ENCODE data around the gene ZNF385A.

ZNF385A gene, protein sequence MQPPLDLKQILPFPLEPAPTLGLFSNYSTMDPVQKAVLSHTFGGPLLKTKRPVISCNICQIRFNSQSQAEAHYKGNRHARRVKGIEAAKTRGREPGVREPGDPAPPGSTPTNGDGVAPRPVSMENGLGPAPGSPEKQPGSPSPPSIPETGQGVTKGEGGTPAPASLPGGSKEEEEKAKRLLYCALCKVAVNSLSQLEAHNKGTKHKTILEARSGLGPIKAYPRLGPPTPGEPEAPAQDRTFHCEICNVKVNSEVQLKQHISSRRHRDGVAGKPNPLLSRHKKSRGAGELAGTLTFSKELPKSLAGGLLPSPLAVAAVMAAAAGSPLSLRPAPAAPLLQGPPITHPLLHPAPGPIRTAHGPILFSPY

DNA sequence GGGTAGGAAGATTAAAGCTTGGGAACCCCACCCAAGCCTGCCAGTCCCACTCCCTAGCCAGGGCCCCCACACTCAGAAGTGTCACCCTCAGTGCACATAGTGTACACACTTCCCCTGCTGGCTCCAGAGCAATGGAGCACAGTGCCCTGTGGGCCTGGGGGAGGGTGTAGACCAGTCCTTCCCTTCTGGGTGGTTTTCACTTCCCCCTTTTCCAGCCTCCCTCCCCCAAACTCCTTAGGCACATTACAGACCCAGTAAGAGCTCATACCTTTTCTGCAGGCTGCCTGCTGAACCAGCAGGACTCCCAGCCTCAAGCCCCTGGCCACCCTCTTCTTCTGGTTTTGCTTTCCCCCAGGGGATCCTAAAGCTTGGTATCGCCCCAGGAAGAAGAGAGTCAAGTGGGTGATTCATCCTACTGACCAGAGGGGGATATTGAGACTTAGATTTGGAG lies at the start of gene ZNF385A:
Gene ZNF385A, minus strand, starts transcription at position 143 of the 451 bp plus-strand sequence. CDS start 219 bp downstream, outside the sequence.
- no peak for DNase-seq

GRCh38 chr12:54432815-54433164 lies 48.3 kb upstream of the ZNF385A start:
- no peak for DNase-seq

DNA sequence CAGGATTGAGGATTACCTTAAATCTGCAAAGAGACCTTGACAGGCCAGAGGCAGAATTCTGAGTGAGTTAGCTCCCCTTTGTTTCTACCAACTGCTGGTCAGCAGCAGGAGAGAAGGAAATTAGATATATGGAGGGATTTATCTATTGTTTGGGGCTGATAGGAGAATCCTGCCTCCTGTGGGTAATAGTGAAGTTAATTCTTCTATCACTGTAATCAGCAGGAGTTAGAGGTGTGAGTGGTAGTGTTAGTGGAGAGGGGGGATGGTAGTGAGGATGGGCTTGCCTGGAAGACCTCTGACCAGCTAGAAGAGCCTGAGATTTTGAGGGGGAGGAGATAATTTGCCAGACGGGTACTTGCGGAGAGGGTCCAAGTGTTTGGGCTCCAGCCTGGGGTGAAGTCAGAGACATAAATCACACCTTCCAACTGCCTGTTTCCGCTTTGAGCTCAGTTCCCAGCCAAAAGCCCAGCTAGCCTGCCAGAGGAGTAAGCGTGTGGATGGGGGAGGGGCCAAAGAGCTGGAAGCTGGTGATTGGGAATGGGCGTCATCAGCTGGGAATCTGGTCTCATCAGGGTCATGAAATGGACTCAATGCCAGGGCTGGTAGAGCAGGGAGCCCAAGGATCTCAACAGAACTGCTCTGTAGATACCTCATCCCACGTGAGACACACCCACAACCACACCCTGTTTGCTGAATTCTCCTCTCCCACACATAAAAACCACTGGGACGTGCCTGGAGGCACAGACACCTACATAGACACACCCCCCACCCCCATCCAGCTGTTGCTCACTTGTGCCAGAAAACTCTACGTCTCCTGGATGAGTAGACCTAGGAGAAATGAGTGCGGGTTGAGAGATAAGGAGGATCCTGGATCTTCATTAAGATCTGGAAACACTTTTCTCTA lies 47.6 kb upstream of the ZNF385A start:
- peak; percentile 92 for DNase-seq

GRCh38 chr12:54430471-54431069 lies 46.0 kb upstream of the ZNF385A start:
- DNase-seq = no peak

DNA sequence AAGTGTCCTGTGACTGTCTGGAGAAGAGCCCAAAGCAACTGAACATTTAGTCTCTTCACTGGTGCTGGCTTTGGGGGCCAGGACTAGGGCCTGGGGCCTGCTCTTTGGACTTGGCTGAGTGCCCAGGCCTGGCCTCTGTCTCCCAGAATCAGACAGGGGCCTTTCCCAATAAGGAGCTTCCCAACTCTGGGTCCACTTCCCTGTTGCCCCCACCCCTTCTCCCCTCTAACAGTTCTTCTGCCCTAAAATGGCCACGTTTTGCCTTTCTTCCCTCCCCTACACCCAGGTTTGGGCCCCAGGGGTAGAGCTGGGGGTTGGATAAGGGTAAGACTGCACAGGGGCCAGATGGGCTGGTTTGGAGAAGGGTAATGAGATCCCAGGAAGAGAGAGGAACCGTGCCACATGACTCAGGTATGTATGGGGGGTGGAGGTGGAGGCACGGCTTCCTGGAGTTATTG lies 44.5 kb upstream of the ZNF385A start:
- no peak for DNase-seq

GRCh38 chr12:54428050-54429013 lies 43.8 kb upstream of the ZNF385A start:
- DNase-seq = peak; percentile 91

DNA sequence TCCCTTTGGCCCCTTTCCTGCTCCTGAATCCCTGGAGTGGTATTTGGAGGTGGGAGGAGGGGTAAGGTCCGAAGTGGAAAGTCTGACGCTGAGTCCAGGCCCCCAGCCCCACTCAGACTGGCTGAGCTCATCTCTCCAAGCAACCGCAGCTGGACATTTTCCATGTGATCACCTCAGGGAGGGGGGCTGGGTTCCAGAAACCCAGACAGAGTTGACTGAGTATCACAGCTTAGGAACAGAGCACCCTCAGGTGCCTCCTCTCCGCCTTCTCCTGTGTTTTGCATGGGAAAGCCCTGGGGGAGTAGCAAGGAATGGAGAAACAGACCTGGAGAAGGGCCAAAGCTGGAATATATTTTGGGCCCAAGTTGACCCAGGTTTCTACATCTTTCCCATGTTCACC lies 42.6 kb upstream of the ZNF385A start:
- DNase-seq = no peak

- DNase-seq = no peak
Measured at GRCh38 chr12:54426690-54427089, 42.2 kb upstream of the ZNF385A start.

DNA sequence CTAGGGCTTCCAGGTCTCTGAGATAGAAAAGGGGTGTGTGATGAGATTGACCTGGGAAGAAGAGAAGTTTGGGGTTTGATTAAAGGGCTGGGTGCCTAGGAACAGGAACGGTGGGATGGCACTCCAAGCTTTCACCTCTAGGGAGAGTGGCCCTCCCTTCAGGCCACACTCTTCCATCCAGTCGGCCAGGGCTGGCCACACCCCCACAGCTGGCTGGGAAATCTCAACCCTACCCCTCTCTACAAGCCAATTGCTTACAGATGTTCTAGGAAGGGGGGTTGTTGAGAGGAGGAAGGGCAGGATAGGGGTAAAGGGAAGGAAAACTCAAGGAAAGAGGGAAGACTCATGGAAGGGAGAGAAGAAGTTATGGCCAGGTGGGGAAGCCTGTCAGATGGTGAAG lies 41.2 kb upstream of the ZNF385A start:
- DNase-seq = no peak

- DNase-seq = no peak
Measured at GRCh38 chr12:54424224-54424623, 39.7 kb upstream of the ZNF385A start.

- no peak for DNase-seq
Measured at GRCh38 chr12:54423816-54424150, 39.2 kb upstream of the ZNF385A start.

DNA sequence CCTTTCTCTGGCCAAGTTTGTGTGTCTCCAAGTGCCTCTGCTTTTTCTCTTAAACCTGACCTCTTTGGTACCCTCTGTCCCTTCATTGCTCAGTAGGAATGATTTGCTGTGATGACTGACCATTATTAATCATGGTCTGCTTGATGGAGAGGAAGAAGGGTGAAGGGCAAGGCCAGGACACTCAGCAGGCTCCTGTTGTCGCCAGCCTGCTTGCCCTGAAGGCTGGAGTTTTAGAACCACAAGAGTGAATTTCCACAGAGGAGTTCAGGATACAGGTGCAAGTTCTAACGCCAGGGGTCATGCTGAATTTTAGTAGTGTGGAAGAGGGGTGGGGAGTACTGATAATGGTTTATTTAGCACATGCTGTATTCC lies 37.3 kb upstream of the ZNF385A start:
- DNase-seq = no peak

DNA sequence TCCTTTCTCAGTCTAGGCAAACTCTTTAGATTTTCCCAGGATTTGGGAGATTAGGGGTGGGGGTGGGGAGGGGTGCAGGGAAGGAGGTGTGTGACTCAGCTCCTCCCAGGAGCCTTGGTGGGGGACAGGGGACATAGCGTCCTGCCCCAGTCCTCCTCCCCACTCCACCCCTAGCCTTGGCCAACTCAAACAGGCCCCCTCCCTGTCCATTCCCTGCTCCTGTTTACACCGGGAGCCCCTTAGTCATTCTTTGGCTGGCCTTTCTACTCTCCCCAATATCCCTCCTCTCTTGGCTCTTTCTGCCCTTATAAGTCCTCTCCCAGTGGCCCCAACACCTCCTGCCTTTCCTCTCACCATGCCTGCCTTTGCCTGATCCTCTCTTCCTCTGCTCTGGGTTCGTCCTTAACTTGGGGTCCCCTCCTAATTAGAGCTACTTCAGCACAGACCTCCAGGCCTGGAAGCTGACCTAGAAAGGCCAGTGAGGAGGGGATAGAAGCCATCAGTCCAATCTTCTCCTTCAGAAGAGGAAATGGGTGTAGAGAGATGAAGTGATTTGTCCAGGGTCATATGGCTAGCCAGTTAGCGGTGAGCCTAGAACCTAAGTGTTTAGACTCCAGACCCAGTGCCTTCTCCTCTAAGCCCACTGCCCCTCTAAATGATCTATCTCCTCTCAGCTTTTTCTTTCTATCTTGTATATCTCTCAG lies 36.8 kb upstream of the ZNF385A start:
- DNase-seq = peak; percentile 53

GRCh38 chr12:54420766-54421144 lies 36.2 kb upstream of the ZNF385A start:
- no peak for DNase-seq

- DNase-seq = peak; percentile 78
Measured at GRCh38 chr12:54419088-54419887, 34.8 kb upstream of the ZNF385A start, which contains the start of gene ITGA5. TSS of gene ITGA5 (minus strand) at chr12:54419266. CDS start at chr12:54419198, 68 bp downstream.

GRCh38 chr12:54418441-54419087 lies 34.0 kb upstream of the ZNF385A start:
- no peak for DNase-seq

- no peak for DNase-seq
Measured at GRCh38 chr12:54417712-54418440, 33.3 kb upstream of the ZNF385A start.

- DNase-seq = peak; percentile 42
Measured at GRCh38 chr12:54416687-54417603, 32.4 kb upstream of the ZNF385A start.

Measured in fibroblast of skin of right quadriceps (primary cell).